Skin epidermis (tissue), 12 donors: ENCODE results near the gene ALOX5.

Source experiments
- H3K27ac ChIP-seq, 21 experiments: fragments of 200-600 bp; sonication (generic) in 11 of 21; one replicate each; pipeline ENCODE4 v1.5.0; 2020; ENCODE audit warnings: mild to moderate bottlenecking in 3 of 21, inconsistent platforms in 2 of 21, moderate library complexity in 2 of 21
- H3K4me3 ChIP-seq, 7 experiments: fragments of 200-600 bp; sonication (generic) in 2 of 7; one replicate each; pipeline ENCODE4 v1.5.0; 2020; ENCODE audit warnings: inconsistent platforms in 2 of 7, mild to moderate bottlenecking in 2 of 7, moderate library complexity in 1 of 7

ALOX5 gene

DNA sequence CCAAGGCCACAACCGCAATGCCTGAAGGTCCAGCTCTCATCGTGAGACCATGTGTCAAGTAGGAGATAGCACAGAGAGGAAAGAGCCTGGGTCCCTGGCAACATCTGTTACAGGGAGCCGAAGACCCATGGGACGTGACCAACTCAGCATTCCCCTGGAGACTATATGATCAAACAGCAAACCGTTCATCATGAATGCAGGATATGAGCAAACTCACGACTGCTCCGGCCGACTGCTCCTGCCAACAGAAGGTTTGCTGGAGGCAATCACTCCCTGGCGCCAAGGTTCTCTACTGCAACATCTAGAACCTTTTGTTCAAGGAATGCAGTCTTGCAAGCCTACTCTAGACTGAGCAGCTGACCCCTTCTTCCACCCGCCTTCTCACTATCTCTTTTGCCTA, 114.3 kb downstream of the ALOX5 start:
- H3K27ac ChIP-seq = no peak overlapping the region

DNA sequence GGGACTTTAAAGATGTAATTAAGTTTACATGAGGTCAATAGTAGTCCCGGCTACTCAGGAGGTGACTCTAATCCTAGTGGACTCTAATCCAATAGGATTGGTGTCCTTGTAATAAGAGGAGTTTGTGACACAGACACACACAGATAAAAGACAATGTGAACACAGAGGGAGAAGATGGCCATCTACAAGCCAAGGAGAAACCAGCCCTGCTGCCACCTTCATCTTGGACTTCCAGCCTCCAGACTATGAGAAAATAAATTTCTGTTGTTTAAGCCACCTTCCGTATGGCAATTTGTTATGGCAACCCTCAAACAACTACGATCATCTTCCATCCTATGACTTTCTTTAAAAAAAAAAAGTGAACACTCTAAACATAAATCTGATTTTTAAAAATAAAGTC, 116.3 kb downstream of the ALOX5 start:
- Histone ChIP-seq H3K4me3 (no peak overlapping the region), H3K27ac (no peak overlapping the region)

More for the DNA sequence above, 114.3 kb downstream of the ALOX5 start:
- H3K4me3 ChIP-seq = no peak overlapping the region

DNA sequence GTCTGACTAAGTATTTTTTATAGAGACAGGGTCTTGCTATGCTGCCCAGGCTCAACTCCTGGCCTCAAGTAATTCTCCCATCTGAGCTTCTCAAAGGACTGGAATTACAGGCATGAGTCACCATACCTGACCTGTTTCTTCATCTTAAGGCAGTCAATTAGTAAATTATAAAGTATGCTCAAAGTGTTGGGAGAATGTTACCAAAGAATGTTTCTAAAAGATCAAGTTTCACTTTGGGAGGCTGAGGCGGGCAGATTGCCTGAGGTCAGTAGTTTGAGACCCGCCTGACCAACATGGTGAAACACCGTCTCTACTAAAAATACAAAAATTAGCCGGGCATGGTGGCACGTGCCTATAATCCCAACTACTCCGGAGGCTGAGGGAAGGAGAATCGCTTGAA, 117.0 kb downstream of the ALOX5 start:
- Histone ChIP-seq H3K4me3 (no peak overlapping the region), H3K27ac (no peak overlapping the region)
